HG03097 (cell line): ENCODE data around the gene BOLA3.
"Not testable (repeated sequence)": the region's sequence is repeated elsewhere in the genome, so short reads cannot be mapped to it uniquely, and the experiment has no call there.

Source experiments
- ATAC-seq: cut with Tn5 transposase; IDR thresholded peaks from one replicate; pipeline ENCODE4 v1.9.1; 2021; ENCODE audit not compliant: unreplicated experiment, low FRiP score

Gene BOLA3

GRCh38 chr2:74105413-74105812, 42.3 kb downstream of the BOLA3 start:
- no peak for ATAC-seq

GRCh38 chr2:74104839-74105238, 42.9 kb downstream of the BOLA3 start:
- no peak for ATAC-seq

GRCh38 chr2:74103763-74104162, 43.9 kb downstream of the BOLA3 start:
- no peak for ATAC-seq

- ATAC-seq = no peak
These were observed 45.2 kb downstream of the BOLA3 start for GRCh38 chr2:74102516-74102915.

- ATAC-seq = no peak
These were observed 46.0 kb downstream of the BOLA3 start for GRCh38 chr2:74101574-74102300.

GRCh38 chr2:74100254-74101216, 47.2 kb downstream of the BOLA3 start:
- ATAC-seq = no peak

GRCh38 chr2:74099835-74100234, 47.9 kb downstream of the BOLA3 start:
- no peak for ATAC-seq

- ATAC-seq = no peak
These were observed 48.4 kb downstream of the BOLA3 start for GRCh38 chr2:74099271-74099670.

- ATAC-seq = no peak
These were observed 50.1 kb downstream of the BOLA3 start for GRCh38 chr2:74097574-74097973.

GRCh38 chr2:74096052-74096451, 51.7 kb downstream of the BOLA3 start:
- no peak for ATAC-seq

GRCh38 chr2:74095632-74096031, 52.1 kb downstream of the BOLA3 start:
- no peak for ATAC-seq

- ATAC-seq = no peak
These were observed 53.4 kb downstream of the BOLA3 start for GRCh38 chr2:74094291-74094690.

- no peak for ATAC-seq
These were observed 53.9 kb downstream of the BOLA3 start for GRCh38 chr2:74093840-74094239.

- ATAC-seq = no peak
These were observed 54.3 kb downstream of the BOLA3 start for GRCh38 chr2:74093426-74093825.

- no peak for ATAC-seq
These were observed 55.4 kb downstream of the BOLA3 start for GRCh38 chr2:74092275-74092674.

GRCh38 chr2:74091391-74091790, 56.3 kb downstream of the BOLA3 start:
- ATAC-seq = no peak

GRCh38 chr2:74089816-74090745, 57.6 kb downstream of the BOLA3 start:
- no peak for ATAC-seq

- not testable (repeated sequence) for ATAC-seq
These were observed 59.0 kb downstream of the BOLA3 start for GRCh38 chr2:74088676-74089075.

- no peak for ATAC-seq
These were observed 60.0 kb downstream of the BOLA3 start for GRCh38 chr2:74087696-74088095.

- ATAC-seq = no peak
These were observed 61.7 kb downstream of the BOLA3 start for GRCh38 chr2:74086021-74086420.
